Pulmonary artery endothelial cell (primary cell): ENCODE data around the gene TMEM54. TPM values are rescaled to one million over a fixed set of nuclear protein-coding genes. Genes with fewer than 3 reads are reported as not detected.

Experiments used
- DNase-seq: peaks from one replicate; pipeline ENCODE4 v3.0.0-alpha.2; 2011; ENCODE audit warnings: low read depth, low spot score
- total RNA-seq: library from RNA; depleted of rRNA; stranded (reverse); fragments of >200 nt; gene quantifications from 2 replicates; pipeline ENCODE4 v1.2.3, GENCODE V29; 2014

Gene TMEM54
- total RNA-seq, 1 donor from 2014 or later, result 53.0 TPM

DNA sequence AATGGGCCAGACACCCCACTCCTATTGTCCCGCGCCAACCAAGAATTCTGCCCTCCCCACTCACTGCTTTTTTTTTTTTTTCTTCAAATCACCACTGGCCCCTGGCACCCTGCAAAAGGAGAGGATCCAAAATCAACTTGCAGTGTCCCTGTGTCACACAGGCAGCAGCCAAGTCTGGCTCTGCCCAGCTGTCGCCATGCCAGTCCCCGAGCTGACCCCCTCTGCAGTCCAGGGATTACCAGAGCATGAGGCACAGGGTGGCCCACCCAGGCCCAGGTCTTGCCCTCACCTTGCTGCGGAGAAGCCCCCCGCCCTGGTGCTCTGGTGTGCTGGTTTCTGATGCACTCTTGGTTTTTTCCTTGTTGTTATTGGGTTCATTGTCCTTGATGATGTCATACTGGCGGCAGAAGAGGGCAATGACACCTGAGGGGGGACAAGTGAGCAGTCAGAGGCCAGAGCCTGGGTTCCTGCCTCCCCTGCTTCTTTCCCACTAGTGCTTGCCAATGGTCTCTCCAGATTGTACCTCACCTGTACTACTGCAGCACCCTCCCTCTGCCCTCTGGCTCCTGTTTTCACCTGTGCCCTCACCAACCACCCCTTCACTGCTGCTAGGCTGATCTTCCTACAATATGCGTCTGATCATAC is 36.7 kb downstream of the TMEM54 start:
- DNase-seq, result no peak

GRCh38 chr1:32863881-32864245 is 37.3 kb downstream of the TMEM54 start:
- no peak for DNase-seq

DNA sequence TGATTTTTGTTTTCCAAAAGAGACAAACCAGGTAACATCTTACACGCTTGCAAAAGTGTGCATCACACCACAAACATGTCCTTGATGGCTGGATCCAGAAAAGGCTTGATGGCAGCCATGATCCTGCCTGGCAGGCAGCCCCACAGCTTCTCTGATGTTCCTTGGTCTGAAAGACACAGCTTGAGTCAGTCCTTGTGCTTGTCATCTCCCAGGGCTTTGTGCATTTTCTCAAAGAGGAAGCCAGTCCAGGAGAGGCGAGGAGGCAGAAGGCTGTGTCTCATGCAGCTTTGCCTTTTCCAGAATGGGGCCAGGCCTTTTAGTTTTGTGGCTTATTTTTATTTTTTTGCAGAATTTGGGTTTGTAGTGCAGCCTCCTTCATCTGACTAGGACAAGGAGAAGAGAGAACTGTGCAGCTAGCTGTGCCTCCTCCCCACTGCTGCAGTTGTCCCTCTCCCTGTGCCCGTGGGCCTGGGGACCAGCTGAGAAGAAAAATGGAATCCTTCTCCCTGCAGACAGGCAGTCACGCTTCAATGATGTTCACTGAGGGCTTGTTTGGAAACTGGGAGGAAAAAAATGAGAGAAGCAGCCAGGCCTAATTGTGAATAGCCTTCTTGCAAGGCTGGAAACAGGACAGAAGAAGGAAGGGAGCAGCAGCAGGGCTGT is 37.8 kb downstream of the TMEM54 start:
- DNase-seq, result no peak

DNA sequence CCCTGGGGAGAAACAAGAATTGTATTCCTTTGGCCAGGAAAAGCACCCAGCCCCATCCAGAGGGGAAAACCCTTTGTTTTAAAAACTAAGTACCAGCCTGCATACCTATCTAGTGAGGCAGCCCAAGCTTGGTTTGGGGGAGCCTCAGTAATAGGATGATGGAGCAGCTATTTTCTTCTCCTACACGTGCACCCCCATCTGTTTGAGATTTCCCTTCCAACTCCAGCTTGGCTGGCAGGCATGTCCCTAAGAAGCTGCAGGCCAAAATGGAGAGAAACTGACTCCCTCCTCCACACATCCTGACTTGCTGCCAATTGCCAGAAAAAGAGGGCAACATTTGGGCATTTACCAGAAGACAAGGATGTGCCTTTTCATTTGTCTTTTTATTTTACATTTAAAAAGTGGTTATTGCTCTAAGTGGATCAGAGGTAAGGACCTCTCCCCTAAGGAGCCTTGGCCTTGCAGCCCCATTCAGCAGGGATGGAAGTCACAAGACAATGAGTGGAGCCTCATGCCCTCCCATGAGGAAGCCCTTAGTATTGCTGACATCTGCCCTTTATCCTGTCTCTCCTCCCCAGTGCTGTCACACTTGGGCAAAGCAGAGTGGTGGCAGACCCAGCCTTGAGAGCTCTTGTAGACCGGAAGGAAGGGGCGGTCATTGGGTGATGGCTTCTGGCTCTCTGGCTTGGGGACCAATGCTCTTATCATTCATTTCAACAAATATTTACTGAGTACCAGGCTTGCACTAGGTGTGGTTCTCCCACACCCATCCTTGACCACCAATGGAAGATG is 39.1 kb downstream of the TMEM54 start:
- DNase-seq, result no peak

- DNase-seq, result no peak
Measured at GRCh38 chr1:32860566-32860965, 40.6 kb downstream of the TMEM54 start.

DNA sequence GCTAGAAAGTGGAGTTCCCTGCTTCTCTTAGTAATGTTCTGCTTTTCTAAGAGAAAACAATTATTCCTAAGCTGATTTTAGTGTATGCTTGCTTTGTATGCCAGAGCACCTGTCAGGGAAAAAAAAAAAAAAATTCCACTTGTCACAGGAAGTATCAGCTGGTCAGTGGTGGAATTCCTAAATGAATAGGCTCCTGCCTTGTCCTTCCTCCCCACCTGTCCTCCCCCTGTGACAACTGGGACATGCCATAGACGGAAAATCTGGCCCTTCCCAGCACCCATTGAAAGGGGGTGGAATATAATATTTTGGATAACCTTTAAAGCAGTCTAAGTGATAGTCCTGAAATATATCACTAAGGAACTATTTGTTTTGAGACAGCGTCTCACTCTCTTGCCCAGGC is 41.3 kb downstream of the TMEM54 start:
- DNase-seq, result no peak

GRCh38 chr1:32858791-32859190 is 42.4 kb downstream of the TMEM54 start:
- no peak for DNase-seq

- no peak for DNase-seq
Measured at GRCh38 chr1:32858136-32858535, 43.1 kb downstream of the TMEM54 start.

DNA sequence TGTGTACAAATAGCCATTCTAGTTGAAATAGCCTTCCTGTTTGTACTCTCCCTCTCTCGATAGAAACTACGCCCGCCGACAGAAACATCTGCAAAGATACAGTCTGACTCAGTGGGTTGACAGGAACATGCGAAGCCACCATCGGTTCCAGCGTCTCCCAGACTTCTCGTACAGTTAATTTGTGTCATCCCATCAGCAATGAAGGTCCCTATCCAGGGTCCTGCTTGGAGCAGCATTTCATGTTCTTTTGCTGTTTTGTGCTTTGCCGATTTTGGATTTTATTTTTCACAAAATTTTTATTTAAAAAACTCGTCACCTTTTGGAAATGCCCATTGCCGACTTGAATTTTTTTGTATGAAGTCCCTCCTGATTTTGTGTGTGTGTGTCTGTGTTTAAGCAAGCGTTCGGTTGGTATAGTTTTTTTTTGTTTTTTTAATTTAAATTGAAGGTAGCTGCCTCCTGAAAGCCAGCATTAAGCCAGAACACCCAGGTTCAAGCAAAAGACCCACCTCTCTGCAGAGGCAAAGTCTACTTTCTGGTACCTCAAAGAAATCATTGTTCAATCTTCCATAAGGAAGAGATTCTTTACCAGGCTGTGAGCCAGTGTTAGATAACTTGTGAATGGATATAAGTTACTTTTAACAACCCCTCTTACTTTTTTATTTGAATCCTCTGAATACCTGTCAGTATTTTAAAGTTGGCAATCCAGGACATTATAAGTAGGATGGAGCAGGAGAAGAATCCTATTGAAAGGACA is 45.1 kb downstream of the TMEM54 start:
- no peak for DNase-seq

GRCh38 chr1:32848354-32849063 is 52.7 kb downstream of the TMEM54 start:
- DNase-seq, result no peak

Other genes starting within 250 kb of the TMEM54 start
- gene SYNC, start 198.6 kb downstream of the TMEM54 start, total RNA-seq, result 11.8 and 12.1 TPM in 2 replicates
- gene YARS1, start 84.0 kb downstream of the TMEM54 start, total RNA-seq, result 113 and 144 TPM in 2 replicates
- 18.3 and 34.0 TPM in 2 replicates for gene S100PBP, start 83.7 kb downstream of the TMEM54 start, total RNA-seq
- 0.25 and 0.40 TPM in 2 replicates for gene FNDC5, start 30.5 kb downstream of the TMEM54 start, total RNA-seq
- gene HPCA, start 14.9 kb downstream of the TMEM54 start, total RNA-seq, result not detected in 2 replicates
- 30.9 and 31.2 TPM in 2 replicates for gene RNF19B, start 63.4 kb upstream of the TMEM54 start, total RNA-seq
- gene AK2, start 135.5 kb upstream of the TMEM54 start, total RNA-seq, result 102 and 132 TPM in 2 replicates
- 0.74 and 0.99 TPM in 2 replicates for gene AZIN2, start 179.8 kb upstream of the TMEM54 start, total RNA-seq